Measurements from ENCODE around the gene TERB2.
A peak's percentile ranks its signal among the peaks of the same experiment; 100 is the strongest.
"Not testable (repeated sequence)": the region's sequence is repeated elsewhere in the genome, so short reads cannot be mapped to it uniquely, and the experiment has no call there.

The TERB2 gene

DNA sequence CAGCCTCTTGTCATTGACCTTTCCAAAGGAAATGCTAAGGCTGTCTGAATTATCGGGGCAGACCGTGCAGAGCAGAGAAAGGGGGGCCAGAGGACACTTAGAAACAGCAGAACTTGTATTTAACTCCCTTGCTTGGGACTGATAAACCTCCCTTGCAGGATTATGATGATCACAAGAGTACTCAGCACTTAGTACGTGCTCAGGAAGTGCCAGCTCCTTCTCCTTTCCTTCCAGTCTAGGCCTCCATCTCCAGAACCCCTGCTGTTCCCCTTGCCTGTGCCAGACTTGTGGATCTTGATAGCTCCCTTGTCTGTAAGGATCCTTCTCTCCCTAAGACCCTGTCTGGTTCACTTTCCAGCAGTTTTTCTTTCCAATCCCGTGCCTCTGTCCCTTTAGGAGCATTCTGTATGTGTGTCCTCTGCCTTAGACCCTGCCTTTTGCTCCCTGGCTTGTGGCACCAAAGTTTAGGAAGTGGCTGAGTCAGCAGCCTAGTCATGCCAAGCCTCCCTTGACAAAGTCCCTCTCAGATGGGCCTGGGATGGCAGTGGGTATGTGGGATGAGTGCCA, 67.3 kb downstream of the TERB2 start:
- peak overlapping the region; percentile 82 to 93 for H3K4me3 ChIP-seq (ENCODE audit: low read depth in 1 of 2, low read length in 2 of 2)
- no peaks in the 10 kb centered on the region for H3K9me3 ChIP-seq (ENCODE audit: control insufficient read depth in 1 of 2, low read length in 2 of 2)
- H3K4me1 ChIP-seq (ENCODE audit: control insufficient read depth in 1 of 2, insufficient read depth in 2 of 2, low read length in 2 of 2), result peaks cover 18% of the 10 kb centered on the region in 2 donors
- H3K27me3 ChIP-seq (ENCODE audit: control insufficient read depth in 1 of 2, insufficient read depth in 2 of 2, low read length in 2 of 2), result peaks cover 0 to 2% of the 10 kb centered on the region in 2 donors
- no peaks in the 10 kb centered on the region for H3K36me3 ChIP-seq (ENCODE audit: control insufficient read depth in 1 of 2, insufficient read depth in 2 of 2, low read length in 2 of 2)
- peak overlapping the region; percentile 67 to 83 for H3K9ac ChIP-seq (ENCODE audit: low read depth in 1 of 2, low read length in 2 of 2)
- H3K27ac ChIP-seq (ENCODE audit: low read depth, low read length), result no peak overlapping the region

- H3K36me3 ChIP-seq (ENCODE audit: control insufficient read depth in 1 of 2, insufficient read depth in 2 of 2, low read length in 2 of 2); H3K27me3 ChIP-seq (ENCODE audit: control insufficient read depth in 1 of 2, insufficient read depth in 2 of 2, low read length in 2 of 2); H3K4me3 ChIP-seq (ENCODE audit: low read depth in 1 of 2, low read length in 2 of 2); H3K9ac ChIP-seq (ENCODE audit: low read depth in 1 of 2, low read length in 2 of 2); H3K9me3 ChIP-seq (ENCODE audit: control insufficient read depth in 1 of 2, low read length in 2 of 2); H3K27ac ChIP-seq (ENCODE audit: low read depth, low read length): not testable (repeated sequence)
- H3K4me1 ChIP-seq (ENCODE audit: control insufficient read depth in 1 of 2, insufficient read depth in 2 of 2, low read length in 2 of 2), result peaks cover 18% of the 10 kb centered on the region in 2 donors
These were observed 68.2 kb downstream of the TERB2 start for GRCh38 chr15:45024649-45025048.

DNA sequence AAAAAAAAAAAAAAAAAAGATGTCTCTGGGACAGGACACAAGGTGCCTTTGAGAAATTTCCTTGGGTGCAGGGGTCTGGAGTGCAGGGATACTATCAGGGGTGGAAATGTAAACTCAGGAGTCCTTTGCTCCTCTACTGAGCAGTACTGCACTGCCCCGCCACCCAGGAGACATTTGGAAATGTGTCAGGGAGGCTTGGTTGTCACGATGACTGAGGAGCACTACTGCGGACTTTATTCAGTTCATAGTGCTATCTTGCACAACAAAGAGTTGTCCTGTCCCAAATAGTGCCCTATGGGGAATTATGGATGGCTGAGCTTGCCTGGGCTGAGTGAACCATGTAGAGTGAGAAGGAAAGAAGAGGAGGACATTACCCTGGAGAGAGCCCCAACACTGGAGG, 69.1 kb downstream of the TERB2 start:
- H3K4me1 ChIP-seq (ENCODE audit: control insufficient read depth in 1 of 2, insufficient read depth in 2 of 2, low read length in 2 of 2), result peaks cover 18% of the 10 kb centered on the region in 2 donors
- not testable (repeated sequence) for H3K27me3 ChIP-seq (ENCODE audit: control insufficient read depth in 1 of 2, insufficient read depth in 2 of 2, low read length in 2 of 2); H3K4me3 ChIP-seq (ENCODE audit: low read depth in 1 of 2, low read length in 2 of 2); H3K9me3 ChIP-seq (ENCODE audit: control insufficient read depth in 1 of 2, low read length in 2 of 2); H3K27ac ChIP-seq (ENCODE audit: low read depth, low read length); H3K36me3 ChIP-seq (ENCODE audit: control insufficient read depth in 1 of 2, insufficient read depth in 2 of 2, low read length in 2 of 2); H3K9ac ChIP-seq (ENCODE audit: low read depth in 1 of 2, low read length in 2 of 2)

GRCh38 chr15:45026651-45027190, 70.2 kb downstream of the TERB2 start:
- H3K27ac ChIP-seq (ENCODE audit: low read depth, low read length), result no peak overlapping the region

DNA sequence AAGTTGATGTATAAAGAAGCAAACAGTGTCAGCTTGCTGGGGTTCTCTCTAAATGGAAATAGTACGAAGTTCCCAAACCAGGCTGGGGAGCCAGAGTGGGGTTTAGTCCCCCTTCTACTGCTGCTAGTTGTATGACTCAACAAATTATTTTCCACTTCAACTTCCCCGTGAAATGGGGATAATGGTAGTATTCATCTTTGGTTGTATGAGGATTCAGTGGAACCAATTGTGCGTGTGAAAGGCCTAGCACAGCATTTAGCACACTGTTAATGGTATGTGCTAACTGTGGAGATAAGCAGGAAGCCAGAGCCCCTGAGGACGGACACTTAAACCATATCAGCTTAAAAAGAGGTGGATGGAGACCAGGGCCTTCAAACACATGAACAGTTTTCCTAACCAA, 70.7 kb downstream of the TERB2 start:
- Histone ChIP-seq H3K9me3 (ENCODE audit: control insufficient read depth in 1 of 2, low read length in 2 of 2) (no peaks in the 10 kb centered on the region), H3K36me3 (ENCODE audit: control insufficient read depth in 1 of 2, insufficient read depth in 2 of 2, low read length in 2 of 2) (peaks cover 0 to 13% of the 10 kb centered on the region in 2 donors), H3K4me3 (ENCODE audit: low read depth in 1 of 2, low read length in 2 of 2) (no peak overlapping the region), H3K27me3 (ENCODE audit: control insufficient read depth in 1 of 2, insufficient read depth in 2 of 2, low read length in 2 of 2) (no peaks in the 10 kb centered on the region), H3K27ac (ENCODE audit: low read depth, low read length) (no peak overlapping the region), H3K9ac (ENCODE audit: low read depth in 1 of 2, low read length in 2 of 2) (no peak overlapping the region), H3K4me1 (ENCODE audit: control insufficient read depth in 1 of 2, insufficient read depth in 2 of 2, low read length in 2 of 2) (peaks cover 17 to 18% of the 10 kb centered on the region in 2 donors)

More at GRCh38 chr15:45026651-45027190, 70.2 kb downstream of the TERB2 start:
- Histone ChIP-seq H3K4me3 (ENCODE audit: low read depth in 1 of 2, low read length in 2 of 2) (no peak overlapping the region), H3K4me1 (ENCODE audit: control insufficient read depth in 1 of 2, insufficient read depth in 2 of 2, low read length in 2 of 2) (peaks cover 18% of the 10 kb centered on the region in 2 donors), H3K36me3 (ENCODE audit: control insufficient read depth in 1 of 2, insufficient read depth in 2 of 2, low read length in 2 of 2) (peaks cover 0 to 13% of the 10 kb centered on the region in 2 donors), H3K27me3 (ENCODE audit: control insufficient read depth in 1 of 2, insufficient read depth in 2 of 2, low read length in 2 of 2) (no peaks in the 10 kb centered on the region), H3K9me3 (ENCODE audit: control insufficient read depth in 1 of 2, low read length in 2 of 2) (no peaks in the 10 kb centered on the region), H3K9ac (ENCODE audit: low read depth in 1 of 2, low read length in 2 of 2) (no peak overlapping the region)

Measured in duodenal mucosa (tissue), 2 donors.